GM12801 (cell line): ENCODE results near the gene UBE2D4.

ENCODE experiments used
- CTCF ChIP-seq: IDR thresholded peaks from one replicate; pipeline ENCODE4 v1.5.1; 2011; ENCODE audit warnings: control low read depth; ENCODE audit not compliant: insufficient read length; ENCODE audit errors: extremely low read depth

The UBE2D4 gene

DNA sequence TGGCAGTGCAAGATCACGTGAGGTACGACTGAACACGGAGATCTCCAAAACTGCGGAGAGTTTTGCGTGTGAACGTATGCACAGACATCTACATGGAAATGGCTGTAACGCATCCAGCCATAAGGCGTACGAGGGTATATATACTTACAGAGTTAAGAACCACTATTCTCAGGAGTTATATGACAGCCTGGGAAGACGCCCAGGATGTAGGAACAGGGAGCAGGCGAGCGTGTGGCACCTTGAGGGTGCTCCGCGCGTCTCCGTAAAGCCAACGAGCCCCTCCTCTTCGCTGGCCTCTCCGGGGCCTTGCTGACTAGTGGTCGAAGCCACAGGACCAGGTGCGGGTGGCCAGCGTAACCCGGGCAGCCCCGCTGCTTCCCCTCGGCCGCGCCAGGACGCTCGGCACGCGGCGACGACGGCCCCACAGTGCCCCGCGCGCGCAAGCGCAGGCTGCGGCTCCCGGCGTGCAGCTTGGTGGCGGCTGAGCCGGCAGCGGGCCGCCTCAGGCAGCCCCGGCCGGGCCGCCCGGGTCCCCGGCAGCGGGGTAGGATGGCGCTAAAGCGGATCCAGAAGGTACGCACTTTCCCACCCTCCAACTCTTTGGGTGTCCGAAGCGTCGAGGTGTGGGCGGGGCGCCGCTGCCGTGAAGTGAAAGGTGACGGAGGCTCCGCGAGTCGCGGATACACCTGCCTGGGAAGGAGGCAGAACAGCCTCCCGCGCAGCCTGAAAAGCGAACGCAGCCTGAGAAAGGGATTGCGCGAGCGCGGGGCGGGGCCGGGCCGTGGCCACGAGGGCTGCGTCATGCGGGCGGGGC is at the start of gene UBE2D4:
UBE2D4 (plus strand) TSS at position 453 of the 814 bp plus-strand sequence; CDS start at position 550, 97 bp downstream.
- no peak for TF ChIP-seq CTCF

DNA sequence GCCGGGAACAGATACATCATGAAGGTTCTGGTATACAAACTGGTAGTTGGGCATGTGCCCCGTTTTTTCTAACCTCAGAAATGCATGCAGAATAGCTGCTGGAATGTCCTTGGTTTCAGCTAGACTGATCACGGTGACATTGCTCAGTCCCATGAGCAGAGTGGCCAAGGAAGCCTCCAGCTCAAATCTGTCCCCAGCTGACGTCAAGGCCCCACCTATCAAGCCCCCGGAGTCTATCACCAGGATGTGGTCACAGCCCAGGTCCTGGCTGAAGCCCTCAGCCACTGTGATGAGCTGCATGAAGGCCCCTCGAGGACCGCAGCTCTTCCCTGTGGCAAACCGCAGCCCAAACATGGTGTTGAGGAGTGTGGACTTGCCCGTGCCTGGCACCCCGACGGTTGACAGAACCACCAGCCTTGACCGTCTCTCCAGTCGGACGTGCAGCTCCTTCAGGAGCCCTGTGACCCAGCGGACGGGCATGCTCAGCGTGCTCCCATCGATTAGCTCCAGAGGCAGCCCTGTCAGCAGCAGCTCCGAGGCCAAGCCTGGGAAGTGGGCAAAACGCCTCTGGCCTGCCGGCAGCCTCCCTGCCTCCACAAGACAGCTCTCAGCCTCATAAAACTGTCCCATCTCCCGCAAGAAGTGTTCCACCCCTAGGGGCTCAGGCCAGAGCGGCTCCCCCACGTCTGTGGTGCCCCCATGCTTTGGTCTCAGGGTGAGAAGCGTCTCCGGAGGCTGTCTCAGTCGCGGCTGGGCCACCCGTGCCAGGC is 49.1 kb upstream of the UBE2D4 start:
- TF ChIP-seq CTCF: no peak

GRCh38 chr7:43877968-43878864 is 48.0 kb upstream of the UBE2D4 start:
- TF ChIP-seq CTCF: no peak

- TF ChIP-seq CTCF: no peak
Measured at GRCh38 chr7:43878867-43879266, 47.4 kb upstream of the UBE2D4 start.

- no peak for TF ChIP-seq CTCF
Measured at GRCh38 chr7:43879477-43879876, 46.8 kb upstream of the UBE2D4 start.

GRCh38 chr7:43880596-43880995 is 45.6 kb upstream of the UBE2D4 start:
- no peak for TF ChIP-seq CTCF

DNA sequence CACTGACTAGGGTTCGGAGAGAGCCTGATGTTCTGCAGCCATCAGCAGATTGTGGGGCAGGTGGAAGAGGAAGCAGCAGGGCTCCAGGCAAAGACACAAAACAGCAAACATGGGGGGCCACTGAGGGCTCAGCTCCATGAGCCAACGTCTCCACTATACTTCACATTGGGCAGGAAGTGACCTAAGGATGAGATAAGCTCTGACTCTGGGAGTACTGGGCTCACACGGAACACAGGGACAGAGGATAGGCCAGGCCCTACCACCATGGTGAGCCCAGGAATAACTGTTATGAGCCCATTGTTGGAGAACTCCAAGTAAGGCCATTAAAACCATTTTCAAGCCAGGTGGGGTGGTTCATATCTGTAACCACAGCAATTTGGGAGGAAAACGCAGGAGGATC is 42.0 kb upstream of the UBE2D4 start:
- TF ChIP-seq CTCF: no peak
